ENCODE data around the gene SH3PXD2B. TPM values are rescaled to one million over a fixed set of nuclear protein-coding genes. Genes with fewer than 3 reads are reported as not detected.

SH3PXD2B gene
- total RNA-seq, 2 experiments from 2014 or later, result 0.10 TPM; not detected in 1

DNA sequence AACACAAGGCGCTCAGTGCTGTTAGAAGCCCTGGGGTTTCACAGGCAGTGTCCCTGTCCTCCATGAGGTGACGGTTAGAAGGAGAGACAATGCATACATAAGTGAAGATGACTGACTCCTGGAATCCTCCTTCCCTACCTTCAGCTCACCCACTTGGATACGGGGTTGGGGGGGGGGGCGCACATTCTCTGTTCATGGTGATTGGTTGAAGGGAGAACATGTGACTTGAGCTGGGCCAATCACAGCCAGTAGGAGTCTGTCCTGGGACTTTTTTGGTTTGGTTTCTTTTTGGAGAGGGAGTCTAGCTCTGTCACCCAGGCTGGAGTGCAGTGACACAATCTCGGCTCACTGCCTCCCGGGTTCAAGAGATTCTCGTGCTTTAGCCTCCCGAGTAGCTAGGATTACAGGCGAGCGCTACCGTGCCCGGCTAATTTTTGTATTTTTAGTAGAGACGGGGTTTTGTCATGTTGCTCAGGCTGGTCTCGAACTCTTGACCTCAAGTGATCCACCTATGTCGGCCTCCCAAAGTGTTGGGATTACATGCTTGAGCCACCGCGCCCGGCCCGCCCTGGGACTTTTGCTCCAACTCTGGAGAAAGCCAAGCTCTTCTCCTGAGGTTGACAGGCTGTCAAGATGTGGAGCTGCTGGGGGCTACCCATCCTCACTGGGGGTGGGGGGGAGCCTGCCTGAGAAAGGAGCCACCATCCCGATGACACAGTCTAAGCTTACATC is 30.8 kb downstream of the SH3PXD2B start:
- POLR2A ChIA-PET, result interaction anchor here (0.6 kb wide), 1 partner anchor 711 kb away, joined by 3 read pairs; no protein-coding TSS in a partner anchor
- H3K36me3 ChIP-seq (ENCODE audit: insufficient read depth, low read length), result no peaks in the 10 kb centered on the region
- H3K9me2 ChIP-seq (ENCODE audit: insufficient read depth, low read length), result no peaks in the 10 kb centered on the region
- no peaks in the 10 kb centered on the region for H3K4me1 ChIP-seq (ENCODE audit: insufficient read depth, low read length, poor library complexity, severe bottlenecking)
- no peak overlapping the region for H3K4me3 ChIP-seq (ENCODE audit: low read depth, low read length, poor library complexity, severe bottlenecking)
- H3K9me3 ChIP-seq (ENCODE audit: low read length), result no peaks in the 10 kb centered on the region
- no peaks in the 10 kb centered on the region for H3K79me2 ChIP-seq (ENCODE audit: insufficient read depth, low read depth, low read length)
- no peak for DNase-seq (ENCODE audit: low spot score)
- H3K27ac ChIP-seq (ENCODE audit: low read depth, low read length, poor library complexity, severe bottlenecking), result no peak overlapping the region
- H3K4me2 ChIP-seq (ENCODE audit: low read length), result no peak overlapping the region
- H4K20me1 ChIP-seq (ENCODE audit: insufficient read depth, low read length), result no peaks in the 10 kb centered on the region
- intact Hi-C loops (cut with micrococcal nuclease; ENCODE audit: unreplicated experiment), result no loop called here
- TF ChIP-seq CTCF (conservative IDR thresholded peaks at IDR 0.05; ENCODE audit: low read length) (no peak), EZH2phosphoT487 (IDR thresholded peaks at IDR 0.05; ENCODE audit: borderline replicate concordance, low read depth, low read length) (no peak)
- BruUV-seq (replicated peaks), result no TSS peak
- no peak overlapping the region for H2AFZ ChIP-seq (ENCODE audit: low read length)
- CTCF ChIA-PET (ENCODE audit: unreplicated experiment), result no interaction called here

DNA sequence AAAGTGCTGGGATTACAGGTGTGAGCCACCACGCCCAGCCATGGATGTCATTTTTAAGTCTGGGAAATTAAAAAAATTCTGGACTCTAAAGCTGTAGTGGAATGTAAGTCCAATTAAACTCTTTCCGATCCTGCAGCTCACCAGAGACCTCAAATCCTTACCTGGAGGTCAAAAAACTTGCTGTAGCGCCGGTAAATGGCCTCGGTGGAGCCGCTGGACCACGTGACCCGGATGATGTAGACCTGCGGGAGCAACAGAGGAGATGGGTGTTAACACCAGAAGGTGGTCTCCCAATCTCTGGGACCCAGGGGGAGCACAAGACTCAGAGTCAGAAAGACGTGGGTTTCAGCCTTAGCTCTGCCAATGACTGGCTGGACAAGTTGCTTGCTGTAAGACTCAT is 32.1 kb downstream of the SH3PXD2B start:
- no peak overlapping the region for H3K27ac ChIP-seq (ENCODE audit: low read depth, low read length, poor library complexity, severe bottlenecking)
- no peak overlapping the region for H2AFZ ChIP-seq (ENCODE audit: low read length)
- no peaks in the 10 kb centered on the region for H3K36me3 ChIP-seq (ENCODE audit: insufficient read depth, low read length)
- ChIA-PET POLR2A (interaction anchor here (0.7 kb wide), 1 partner anchor 915 kb away, joined by 3 read pairs; no protein-coding TSS in a partner anchor), CTCF (ENCODE audit: unreplicated experiment) (no interaction called here)
- TF ChIP-seq CTCF (conservative IDR thresholded peaks at IDR 0.05; ENCODE audit: low read length) (no peak), EZH2phosphoT487 (IDR thresholded peaks at IDR 0.05; ENCODE audit: borderline replicate concordance, low read depth, low read length) (no peak)
- no peaks in the 10 kb centered on the region for H4K20me1 ChIP-seq (ENCODE audit: insufficient read depth, low read length)
- no peak for DNase-seq (ENCODE audit: low spot score)
- BruUV-seq (replicated peaks), result no TSS peak
- H3K9me3 ChIP-seq (ENCODE audit: low read length), result no peaks in the 10 kb centered on the region
- no peak overlapping the region for H3K4me2 ChIP-seq (ENCODE audit: low read length)
- no peaks in the 10 kb centered on the region for H3K4me1 ChIP-seq (ENCODE audit: insufficient read depth, low read length, poor library complexity, severe bottlenecking)
- H3K79me2 ChIP-seq (ENCODE audit: insufficient read depth, low read depth, low read length), result no peaks in the 10 kb centered on the region
- no peaks in the 10 kb centered on the region for H3K9me2 ChIP-seq (ENCODE audit: insufficient read depth, low read length)
- intact Hi-C loops (cut with micrococcal nuclease; ENCODE audit: unreplicated experiment), result no loop called here
- no peak overlapping the region for H3K4me3 ChIP-seq (ENCODE audit: low read depth, low read length, poor library complexity, severe bottlenecking)

GRCh38 chr5:172421020-172421419 is 33.3 kb downstream of the SH3PXD2B start:
- no peak overlapping the region for H2AFZ ChIP-seq (ENCODE audit: low read length)
- no peaks in the 10 kb centered on the region for H3K9me2 ChIP-seq (ENCODE audit: insufficient read depth, low read length)
- no peaks in the 10 kb centered on the region for H3K9me3 ChIP-seq (ENCODE audit: low read length)
- H3K79me2 ChIP-seq (ENCODE audit: insufficient read depth, low read depth, low read length), result no peaks in the 10 kb centered on the region
- ChIA-PET POLR2A (no interaction called here), CTCF (ENCODE audit: unreplicated experiment) (no interaction called here)
- no peaks in the 10 kb centered on the region for H3K36me3 ChIP-seq (ENCODE audit: insufficient read depth, low read length)
- H4K20me1 ChIP-seq (ENCODE audit: insufficient read depth, low read length), result no peaks in the 10 kb centered on the region
- TF ChIP-seq EZH2phosphoT487 (IDR thresholded peaks at IDR 0.05; ENCODE audit: borderline replicate concordance, low read depth, low read length) (no peak), CTCF (conservative IDR thresholded peaks at IDR 0.05; ENCODE audit: low read length) (no peak)
- DNase-seq (ENCODE audit: low spot score), result no peak
- no peak overlapping the region for H3K27ac ChIP-seq (ENCODE audit: low read depth, low read length, poor library complexity, severe bottlenecking)
- H3K4me1 ChIP-seq (ENCODE audit: insufficient read depth, low read length, poor library complexity, severe bottlenecking), result no peaks in the 10 kb centered on the region
- H3K4me2 ChIP-seq (ENCODE audit: low read length), result no peak overlapping the region
- BruUV-seq (replicated peaks), result no TSS peak
- H3K4me3 ChIP-seq (ENCODE audit: low read depth, low read length, poor library complexity, severe bottlenecking), result no peak overlapping the region
- intact Hi-C loops (cut with micrococcal nuclease; ENCODE audit: unreplicated experiment), result no loop called here
